ENCODE measurements around the gene TSEN2.
"Not testable (repeated sequence)": the region's sequence is repeated elsewhere in the genome, so short reads cannot be mapped to it uniquely, and the experiment has no call there.

Gene TSEN2

GRCh38 chr3:12451960-12452359 is 32.3 kb upstream of the TSEN2 start:
- DNase-seq (ENCODE audit: low read depth in 1 of 2, low spot score in 1 of 2) = no peak

- DNase-seq (ENCODE audit: low read depth in 1 of 2, low spot score in 1 of 2) = no peak
These were observed 31.6 kb upstream of the TSEN2 start for GRCh38 chr3:12452361-12453330.

GRCh38 chr3:12454076-12454815 is 30.0 kb upstream of the TSEN2 start:
- DNase-seq (ENCODE audit: low read depth in 1 of 2, low spot score in 1 of 2) = no peak

GRCh38 chr3:12454816-12455121 is 29.5 kb upstream of the TSEN2 start:
- no peak for DNase-seq (ENCODE audit: low read depth in 1 of 2, low spot score in 1 of 2)

- no peak for DNase-seq (ENCODE audit: low read depth in 1 of 2, low spot score in 1 of 2)
These were observed 28.5 kb upstream of the TSEN2 start for GRCh38 chr3:12455740-12456139.

GRCh38 chr3:12456441-12456840 is 27.8 kb upstream of the TSEN2 start:
- no peak for DNase-seq (ENCODE audit: low read depth in 1 of 2, low spot score in 1 of 2)

GRCh38 chr3:12457380-12457779 is 26.9 kb upstream of the TSEN2 start:
- not testable (repeated sequence) for DNase-seq (ENCODE audit: low read depth in 1 of 2, low spot score in 1 of 2)

GRCh38 chr3:12458901-12459300 is 25.4 kb upstream of the TSEN2 start:
- no peak for DNase-seq (ENCODE audit: low read depth in 1 of 2, low spot score in 1 of 2)

- no peak for DNase-seq (ENCODE audit: low read depth in 1 of 2, low spot score in 1 of 2)
These were observed 24.2 kb upstream of the TSEN2 start for GRCh38 chr3:12460127-12460526.

- DNase-seq (ENCODE audit: low read depth in 1 of 2, low spot score in 1 of 2) = no peak
These were observed 23.1 kb upstream of the TSEN2 start for GRCh38 chr3:12461097-12461649.

GRCh38 chr3:12462159-12462947 is 21.9 kb upstream of the TSEN2 start:
- DNase-seq (ENCODE audit: low read depth in 1 of 2, low spot score in 1 of 2) = no peak

- no peak for DNase-seq (ENCODE audit: low read depth in 1 of 2, low spot score in 1 of 2)
These were observed 20.6 kb upstream of the TSEN2 start for GRCh38 chr3:12463686-12464085.

- no peak for DNase-seq (ENCODE audit: low read depth in 1 of 2, low spot score in 1 of 2)
These were observed 20.1 kb upstream of the TSEN2 start for GRCh38 chr3:12464181-12464580.

GRCh38 chr3:12465151-12465835 is 19.0 kb upstream of the TSEN2 start:
- no peak for DNase-seq (ENCODE audit: low read depth in 1 of 2, low spot score in 1 of 2)

GRCh38 chr3:12465836-12466225 is 18.4 kb upstream of the TSEN2 start:
- DNase-seq (ENCODE audit: low read depth in 1 of 2, low spot score in 1 of 2) = no peak

GRCh38 chr3:12467746-12468145 is 16.5 kb upstream of the TSEN2 start:
- no peak for DNase-seq (ENCODE audit: low read depth in 1 of 2, low spot score in 1 of 2)

- no peak for DNase-seq (ENCODE audit: low read depth in 1 of 2, low spot score in 1 of 2)
These were observed 16.0 kb upstream of the TSEN2 start for GRCh38 chr3:12468276-12468675.

GRCh38 chr3:12468757-12469156 is 15.5 kb upstream of the TSEN2 start:
- no peak for DNase-seq (ENCODE audit: low read depth in 1 of 2, low spot score in 1 of 2)

- DNase-seq (ENCODE audit: low read depth in 1 of 2, low spot score in 1 of 2) = not testable (repeated sequence)
These were observed 15.1 kb upstream of the TSEN2 start for GRCh38 chr3:12469222-12469621.

GRCh38 chr3:12470111-12470510 is 14.2 kb upstream of the TSEN2 start:
- no peak for DNase-seq (ENCODE audit: low read depth in 1 of 2, low spot score in 1 of 2)

GRCh38 chr3:12470680-12471079 is 13.6 kb upstream of the TSEN2 start:
- DNase-seq (ENCODE audit: low read depth in 1 of 2, low spot score in 1 of 2) = no peak
